Neural progenitor cell (in vitro differentiated cells): Measurements from ENCODE around the gene ZNRF1.

Experiments
- CTCF ChIP-seq: fragments of 200-600 bp; sonication (generic); IDR thresholded peaks from 2 replicates; pipeline ENCODE4 v1.5.1; 2017; ENCODE audit warnings: antibody characterized with exemption, mild to moderate bottlenecking
- EZH2 ChIP-seq: fragments of 200-600 bp; sonication (generic); IDR thresholded peaks from 2 replicates; pipeline ENCODE4 v1.6.1; 2017; ENCODE audit warnings: antibody characterized with exemption, mild to moderate bottlenecking, moderate library complexity

DNA sequence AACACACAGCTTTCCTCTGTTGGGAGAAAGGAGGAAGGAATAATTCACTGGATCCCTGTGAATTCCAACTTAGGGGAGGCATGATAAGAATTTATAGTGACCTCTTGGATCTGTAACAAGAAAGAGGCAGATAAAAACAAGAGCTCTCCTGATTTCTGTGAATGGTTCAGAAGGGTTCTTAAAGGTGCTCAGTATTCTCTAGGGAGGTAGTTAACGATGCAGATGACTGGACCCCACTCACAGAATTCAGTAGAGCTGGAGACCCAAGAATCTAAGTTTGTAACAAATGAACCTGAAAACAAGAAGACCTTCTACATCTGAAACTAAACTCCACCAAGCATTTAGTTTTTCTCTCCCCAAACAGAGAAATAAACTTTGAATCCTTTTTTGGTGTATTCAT lies 8.6 kb downstream of the ZNRF1 start:
- TF ChIP-seq CTCF (no peak), EZH2 (no peak)
